CD4-positive, alpha-beta T cell (primary cell): ENCODE data around the gene PARVB. TPM values are rescaled to one million over a fixed set of nuclear protein-coding genes. Genes with fewer than 3 reads are reported as not detected.

ENCODE experiments used
- ATAC-seq: fragments of 200-7000 bp; cut with Tn5 transposase; one replicate; pipeline ENCODE4 v1.10.0; 2022; ENCODE audit warnings: mild to moderate bottlenecking; ENCODE audit not compliant: poor library complexity
- CTCF ChIA-PET: fragments of 350-600 bp; sonication (Branson Sonifier 250); formaldehyde crosslinking; loops from one replicate; lab custom pipeline; 2021; ENCODE audit warnings: antibody characterized with exemption, inconsistent platforms; lab: Charles Lee
- POLR2A ChIA-PET: fragments of 350-600 bp; sonication (Branson Sonifier 250); formaldehyde crosslinking; loops from one replicate; lab custom pipeline; 2021; ENCODE audit warnings: antibody characterized with exemption, inconsistent platforms; lab: Charles Lee
- DNase-seq, 14 experiments: peaks; one replicate each; pipeline ENCODE4 v3.0.0-alpha.2; 2013 to 2020; ENCODE audit warnings: mixed read lengths in 2 of 14
- H3K27ac ChIP-seq, 2 donors: one replicate each; pipeline versions ENCODE4 v1.5.1 to v1.7.0; 2013; ENCODE audit warnings: low read length in 2 of 2, low read depth in 1 of 2, mild to moderate bottlenecking in 1 of 2
- H3K27me3 ChIP-seq, 2 experiments: 1 replicate in 1 of 2; 2 replicates in 1 of 2; pipeline versions ENCODE4 v1.6.1 to v1.7.0; 2013; ENCODE audit warnings: low read length in 2 of 2, control low read depth in 1 of 2, mild to moderate bottlenecking in 1 of 2, moderate library complexity in 1 of 2; ENCODE audit not compliant: insufficient read depth in 2 of 2, control insufficient read depth in 1 of 2
- H3K36me3 ChIP-seq: one replicate; pipeline ENCODE4 v1.6.1; 2013; ENCODE audit warnings: low read length, control low read depth; ENCODE audit not compliant: insufficient read depth
- H3K4me1 ChIP-seq: one replicate; pipeline ENCODE4 v1.6.1; 2013; ENCODE audit warnings: low read length, control low read depth; ENCODE audit not compliant: insufficient read depth
- H3K4me3 ChIP-seq: one replicate; pipeline ENCODE4 v1.5.1; 2013; ENCODE audit warnings: mild to moderate bottlenecking, low read length, moderate library complexity
- H3K9me3 ChIP-seq, 2 experiments: 1 replicate in 1 of 2; 2 replicates in 1 of 2; pipeline versions ENCODE4 v1.6.1 to v1.7.0; 2013; ENCODE audit warnings: low read length in 2 of 2, mild to moderate bottlenecking in 2 of 2, control low read depth in 1 of 2, moderate library complexity in 1 of 2; ENCODE audit not compliant: control insufficient read depth in 1 of 2, insufficient read depth in 1 of 2
- H3K27ac Mint-ChIP-seq: one replicate; pipeline ENCODE4 v1.8.0; 2020; ENCODE audit warnings: mixed read lengths
- H3K27me3 Mint-ChIP-seq: one replicate; pipeline ENCODE4 v1.8.0; 2021; ENCODE audit warnings: mixed read lengths
- H3K36me3 Mint-ChIP-seq: one replicate; pipeline ENCODE4 v1.8.0; 2021; ENCODE audit warnings: low read depth, mixed read lengths
- H3K4me1 Mint-ChIP-seq: one replicate; pipeline ENCODE4 v1.8.0; 2021; ENCODE audit warnings: low read depth, mixed read lengths
- H3K4me3 Mint-ChIP-seq: one replicate; pipeline ENCODE4 v1.8.0; 2020; ENCODE audit warnings: mild to moderate bottlenecking, mixed read lengths
- H3K9me3 Mint-ChIP-seq: one replicate; pipeline ENCODE4 v1.8.0; 2020; ENCODE audit warnings: mixed read lengths
- CTCF ChIP-seq: fragments of 200-600 bp; IDR thresholded peaks from one replicate; pipeline ENCODE4 v1.8.0; 2022; ENCODE audit warnings: antibody characterized with exemption, mild to moderate bottlenecking
- intact Hi-C, 2 experiments: fragments of 100-400 bp; cut with DNase I in 1 of 2; cut with micrococcal nuclease in 1 of 2; formaldehyde crosslinking; loops; one replicate each; pipeline versions ENCODE4 v1.15.1 to v1.9.0; 2023 to 2025; cut with DNase I, micrococcal nuclease
- total RNA-seq, 174 experiments: library from RNA in 2 of 174; stranded (reverse) in 2 of 174; gene quantifications; one replicate each; pipeline ENCODE4 v1.2.3 and lab custom pipeline; 2021 to 2026

The PARVB gene
- total RNA-seq, 2 experiments from 2014 or later: 6.2 to 6.4 TPM

DNA sequence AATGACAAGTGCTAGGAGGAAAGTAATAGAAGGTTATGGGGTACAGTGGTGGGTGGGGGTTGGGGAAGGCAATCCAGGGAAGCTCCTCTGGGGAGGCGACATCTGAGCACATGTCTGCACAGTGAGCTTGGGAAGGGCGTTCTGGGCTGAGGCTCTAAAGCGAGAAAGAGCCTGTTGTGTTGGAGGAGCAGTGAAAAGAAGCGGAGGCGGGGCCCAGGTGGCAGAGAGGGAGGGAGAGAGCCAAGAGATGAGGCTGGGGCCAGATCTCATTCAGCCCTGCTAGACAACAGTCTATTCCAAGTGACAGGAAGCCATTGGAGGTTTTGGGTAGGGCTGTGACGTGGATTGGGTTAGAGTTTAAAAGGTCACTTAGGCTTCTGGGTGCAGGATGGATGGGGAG is 101.3 kb downstream of the PARVB start:
- ATAC-seq (no peak), DNase-seq (no peak)
- Mint-ChIP-seq H3K27ac (no peak overlapping the region), H3K4me3 (no peak overlapping the region), H3K27me3 (no peaks in the 10 kb centered on the region), H3K4me1 (no peaks in the 10 kb centered on the region), H3K36me3 (peaks cover 27% of the 10 kb centered on the region), H3K9me3 (peaks cover 12% of the 10 kb centered on the region)
- Histone ChIP-seq H3K4me1 (no peaks in the 10 kb centered on the region), H3K9me3 (peaks cover 17 to 29% of the 10 kb centered on the region in 2 experiments), H3K4me3 (no peak overlapping the region), H3K36me3 (no peaks in the 10 kb centered on the region), H3K27ac (no peak overlapping the region), H3K27me3 (no peaks in the 10 kb centered on the region)
- CTCF ChIA-PET: no interaction called here
- POLR2A ChIA-PET: no interaction called here
- no peak for TF ChIP-seq CTCF
- intact Hi-C loops: no loop called here

DNA sequence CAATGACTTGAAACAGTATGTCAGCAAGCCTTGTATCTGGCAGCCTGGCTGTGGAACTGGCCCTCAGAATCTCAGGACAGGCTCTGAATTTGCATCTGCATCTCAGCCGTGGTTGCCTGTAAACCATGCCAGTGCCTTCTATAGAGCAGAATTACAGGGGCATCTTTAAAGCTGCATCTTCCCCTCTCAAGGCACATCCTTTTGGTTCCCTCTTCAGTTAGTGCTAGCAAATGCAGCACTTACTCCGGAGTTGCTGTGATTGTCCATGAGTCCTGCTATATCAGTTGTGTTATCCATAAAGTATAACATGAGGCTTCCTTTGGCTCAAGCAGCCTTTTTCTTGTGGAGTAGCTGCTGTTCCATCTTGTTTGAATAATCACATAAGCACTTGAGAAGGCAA is 102.7 kb downstream of the PARVB start:
- Histone ChIP-seq H3K4me1 (no peaks in the 10 kb centered on the region), H3K4me3 (no peak overlapping the region), H3K9me3 (peaks cover 17 to 29% of the 10 kb centered on the region in 2 experiments), H3K36me3 (peaks cover 4% of the 10 kb centered on the region), H3K27me3 (no peaks in the 10 kb centered on the region), H3K27ac (no peak overlapping the region)
- no peak overlapping the region for H3K4me3 Mint-ChIP-seq
- no peaks in the 10 kb centered on the region for H3K4me1 Mint-ChIP-seq
- peaks cover 12% of the 10 kb centered on the region for H3K9me3 Mint-ChIP-seq
- H3K27ac Mint-ChIP-seq: no peak overlapping the region
- POLR2A ChIA-PET: no interaction called here
- H3K36me3 Mint-ChIP-seq: peaks cover 27% of the 10 kb centered on the region
- ATAC-seq (no peak), DNase-seq (no peak)
- intact Hi-C loops: no loop called here
- H3K27me3 Mint-ChIP-seq: no peaks in the 10 kb centered on the region
- CTCF ChIA-PET: no interaction called here
- TF ChIP-seq CTCF: no peak

DNA sequence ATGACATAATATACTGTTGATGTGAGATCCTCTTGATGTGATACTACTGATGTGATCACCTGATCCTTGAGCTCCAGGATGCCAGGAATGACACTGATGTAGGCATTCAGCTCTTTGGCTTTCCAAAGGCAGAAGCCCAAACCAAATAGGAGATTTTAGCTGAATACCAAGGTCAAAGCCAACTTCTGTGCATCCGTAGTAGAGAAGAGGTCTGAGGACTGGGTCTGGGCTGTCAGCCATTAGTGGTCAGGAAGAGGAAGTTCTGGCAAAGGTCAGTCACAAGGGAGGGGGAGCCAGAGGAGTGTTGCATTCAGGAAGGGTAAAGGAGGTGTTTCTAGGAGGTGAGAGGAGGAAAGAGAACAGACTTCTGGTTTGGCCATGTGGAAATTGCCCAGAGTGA is 103.3 kb downstream of the PARVB start:
- Mint-ChIP-seq H3K4me1 (no peaks in the 10 kb centered on the region), H3K9me3 (peaks cover 12% of the 10 kb centered on the region), H3K4me3 (no peak overlapping the region), H3K36me3 (peaks cover 27% of the 10 kb centered on the region), H3K27me3 (no peaks in the 10 kb centered on the region), H3K27ac (no peak overlapping the region)
- Histone ChIP-seq H3K4me1 (no peaks in the 10 kb centered on the region), H3K4me3 (no peak overlapping the region), H3K36me3 (peaks cover 7% of the 10 kb centered on the region), H3K27ac (no peak overlapping the region), H3K9me3 (peaks cover 17 to 29% of the 10 kb centered on the region in 2 experiments), H3K27me3 (no peaks in the 10 kb centered on the region)
- intact Hi-C loops: no loop called here
- ChIA-PET POLR2A (no interaction called here), CTCF (no interaction called here)
- TF ChIP-seq CTCF: no peak
- DNase-seq (no peak), ATAC-seq (no peak)
